BLaER1 (cell line): ENCODE results near the gene TUT7.
A peak's percentile ranks its signal among the peaks of the same experiment; 100 is the strongest.

Source experiments
- H3K27ac ChIP-seq: shearing (Covaris generic); formaldehyde crosslinking; 2 replicates; pipeline ENCODE4 v1.8.1; 2022
- H3K27me3 ChIP-seq: shearing (Covaris generic); formaldehyde crosslinking; 2 replicates; pipeline ENCODE4 v1.8.1; 2022
- H3K36me3 ChIP-seq: shearing (Covaris generic); formaldehyde crosslinking; 2 replicates; pipeline ENCODE4 v1.8.1; 2022
- H3K4me1 ChIP-seq: shearing (Covaris generic); formaldehyde crosslinking; 2 replicates; pipeline ENCODE4 v1.8.1; 2022
- H3K4me2 ChIP-seq: shearing (Covaris generic); formaldehyde crosslinking; 2 replicates; pipeline ENCODE4 v1.8.1; 2022
- H3K4me3 ChIP-seq: shearing (Covaris generic); formaldehyde crosslinking; 2 replicates; pipeline ENCODE4 v1.8.1; 2022
- H3K9ac ChIP-seq: shearing (Covaris generic); formaldehyde crosslinking; 2 replicates; pipeline ENCODE4 v1.8.1; 2022
- H3K9me3 ChIP-seq: shearing (Covaris generic); formaldehyde crosslinking; 2 replicates; pipeline ENCODE4 v1.8.1; 2022
- H4K20me1 ChIP-seq: shearing (Covaris generic); formaldehyde crosslinking; 2 replicates; pipeline ENCODE4 v1.8.1; 2022
- Cebpa-rat ChIP-seq: shearing (Covaris generic); IDR thresholded peaks from 2 replicates; pipeline ENCODE4 v1.8.1; 2022

Gene TUT7

GRCh38 chr9:86285261-86285660, 68.9 kb downstream of the TUT7 start:
- no peak overlapping the region for H3K4me3 ChIP-seq
- no peak for TF ChIP-seq Cebpa-rat
- no peak overlapping the region for H3K27ac ChIP-seq
- peaks cover 7% of the 10 kb centered on the region; the same call in 1 of the 2 replicates for H4K20me1 ChIP-seq
- no peaks in the 10 kb centered on the region for H3K9me3 ChIP-seq
- H3K36me3 ChIP-seq: 0 out of 2 replicates have a peak, but pooled peaks cover 10% of the 10 kb centered on the region
- H3K9ac ChIP-seq: no peak overlapping the region
- no peaks in the 10 kb centered on the region for H3K27me3 ChIP-seq
- no peak overlapping the region for H3K4me2 ChIP-seq
- peaks cover 15% of the 10 kb centered on the region for H3K4me1 ChIP-seq

GRCh38 chr9:86282979-86283535, 71.2 kb downstream of the TUT7 start:
- TF ChIP-seq Cebpa-rat: no peak
- Histone ChIP-seq H3K27ac (no peak overlapping the region), H3K36me3 (peaks cover 20% of the 10 kb centered on the region), H3K9me3 (no peaks in the 10 kb centered on the region), H3K4me1 (peaks cover 29% of the 10 kb centered on the region), H4K20me1 (peaks cover 29% of the 10 kb centered on the region), H3K27me3 (no peaks in the 10 kb centered on the region), H3K4me2 (peak overlapping the region; percentile 92), H3K9ac (peak overlapping the region; percentile 94), H3K4me3 (peak overlapping the region; percentile 92)

GRCh38 chr9:86282077-86282978, 71.9 kb downstream of the TUT7 start, which contains the start of gene ISCA1:
Gene ISCA1, minus strand, starts transcription at chr9:86282538. Its CDS starts 80 bp downstream, at chr9:86282458.
- Histone ChIP-seq H4K20me1 (peaks cover 37% of the 10 kb centered on the region), H3K4me2 (peak within 1 kb of the TSS; percentile 92), H3K27ac (peak within 1 kb of the TSS; percentile 94), H3K27me3 (no peaks in the 10 kb centered on the region), H3K9me3 (no peaks in the 10 kb centered on the region), H3K36me3 (peaks cover 16% of the 10 kb centered on the region), H3K4me1 (peaks cover 29% of the 10 kb centered on the region), H3K9ac (peak within 1 kb of the TSS; percentile 94), H3K4me3 (peak within 1 kb of the TSS; percentile 92)
- no peak for TF ChIP-seq Cebpa-rat

- no peaks in the 10 kb centered on the region for H3K9me3 ChIP-seq
- H3K4me3 ChIP-seq: peak overlapping the region; percentile 92
- H3K36me3 ChIP-seq: peaks cover 16% of the 10 kb centered on the region
- no peak for TF ChIP-seq Cebpa-rat
- H3K4me2 ChIP-seq: peak overlapping the region; percentile 92
- peak overlapping the region; percentile 94 for H3K27ac ChIP-seq
- no peaks in the 10 kb centered on the region for H3K27me3 ChIP-seq
- peaks cover 44% of the 10 kb centered on the region for H4K20me1 ChIP-seq
- peak overlapping the region; percentile 94 for H3K9ac ChIP-seq
- peaks cover 29% of the 10 kb centered on the region for H3K4me1 ChIP-seq
Measured at GRCh38 chr9:86281593-86282076, 72.6 kb downstream of the TUT7 start.

GRCh38 chr9:86280580-86280979, 73.6 kb downstream of the TUT7 start:
- peak overlapping the region; percentile 94; the same call in 1 of the 2 replicates for H3K9ac ChIP-seq
- peaks cover 54% of the 10 kb centered on the region for H4K20me1 ChIP-seq
- no peak for TF ChIP-seq Cebpa-rat
- H3K4me1 ChIP-seq: peaks cover 29% of the 10 kb centered on the region
- H3K4me2 ChIP-seq: peak overlapping the region; percentile 92
- no peak overlapping the region for H3K27ac ChIP-seq
- H3K27me3 ChIP-seq: no peaks in the 10 kb centered on the region
- H3K4me3 ChIP-seq: peak overlapping the region; percentile 92
- no peaks in the 10 kb centered on the region for H3K9me3 ChIP-seq
- peaks cover 17% of the 10 kb centered on the region for H3K36me3 ChIP-seq

- H3K4me1 ChIP-seq: peaks cover 29% of the 10 kb centered on the region
- H3K4me2 ChIP-seq: peak overlapping the region; percentile 92
- TF ChIP-seq Cebpa-rat: no peak
Measured at GRCh38 chr9:86279839-86280238, 74.4 kb downstream of the TUT7 start.

GRCh38 chr9:86277072-86277471, 77.1 kb downstream of the TUT7 start:
- H3K27ac ChIP-seq: no peak overlapping the region
- TF ChIP-seq Cebpa-rat: no peak
- H3K9me3 ChIP-seq: no peaks in the 10 kb centered on the region

More at GRCh38 chr9:86279839-86280238, 74.4 kb downstream of the TUT7 start:
- Histone ChIP-seq H3K9me3 (no peaks in the 10 kb centered on the region), H3K36me3 (peaks cover 22% of the 10 kb centered on the region), H3K27ac (no peak overlapping the region), H3K9ac (no peak overlapping the region), H3K27me3 (no peaks in the 10 kb centered on the region), H3K4me3 (no peak overlapping the region), H4K20me1 (peaks cover 62% of the 10 kb centered on the region)

GRCh38 chr9:86275962-86276361, 78.2 kb downstream of the TUT7 start:
- Histone ChIP-seq H4K20me1 (peaks cover 82% of the 10 kb centered on the region), H3K9me3 (peaks cover 8% of the 10 kb centered on the region), H3K4me3 (no peak overlapping the region), H3K27ac (no peak overlapping the region), H3K4me1 (peaks cover 21% of the 10 kb centered on the region), H3K9ac (no peak overlapping the region), H3K4me2 (no peak overlapping the region), H3K27me3 (no peaks in the 10 kb centered on the region), H3K36me3 (peaks cover 56% of the 10 kb centered on the region)
- no peak for TF ChIP-seq Cebpa-rat

More at GRCh38 chr9:86277072-86277471, 77.1 kb downstream of the TUT7 start:
- Histone ChIP-seq H3K27me3 (no peaks in the 10 kb centered on the region), H3K4me2 (no peak overlapping the region), H3K36me3 (peaks cover 45% of the 10 kb centered on the region), H3K4me3 (no peak overlapping the region), H3K4me1 (peaks cover 23% of the 10 kb centered on the region), H3K9ac (no peak overlapping the region), H4K20me1 (peaks cover 82% of the 10 kb centered on the region)

- Histone ChIP-seq H3K27ac (no peak overlapping the region), H3K4me1 (peaks cover 11% of the 10 kb centered on the region), H3K4me3 (no peak overlapping the region), H3K27me3 (no peaks in the 10 kb centered on the region), H3K4me2 (no peak overlapping the region), H3K9ac (no peak overlapping the region), H3K9me3 (peaks cover 9% of the 10 kb centered on the region), H4K20me1 (peaks cover 73% of the 10 kb centered on the region), H3K36me3 (peaks cover 56% of the 10 kb centered on the region)
- no peak for TF ChIP-seq Cebpa-rat
Measured at GRCh38 chr9:86274821-86275643, 79.2 kb downstream of the TUT7 start.
